GM23338 (cell line): ENCODE data around the gene C2CD4A. TPM values are rescaled to one million over a fixed set of nuclear protein-coding genes. Genes with fewer than 3 reads are reported as not detected.

Experiments used
- ATAC-seq: fragments of 200-7000 bp; cut with Tn5 transposase; 3 replicates; pipeline ENCODE4 v1.9.1; 2020
- DNase-seq: peaks from one replicate; pipeline ENCODE4 v3.0.0-alpha.2; 2015; ENCODE audit warnings: low spot score
- H2AFZ ChIP-seq: fragments of 200-600 bp; sonication (generic); 2 replicates; pipeline ENCODE4 v1.8.0; 2016; ENCODE audit warnings: antibody characterized with exemption, mild to moderate bottlenecking, moderate library complexity
- H3F3A ChIP-seq: fragments of 200-600 bp; sonication (generic); replicated peaks from 2 replicates; pipeline ENCODE4 v1.8.0; 2017; ENCODE audit warnings: antibody characterized with exemption, mixed run types, low read depth
- H3K27ac ChIP-seq: fragments of 200-600 bp; sonication (generic); 2 replicates; pipeline ENCODE4 v1.6.1; 2016; ENCODE audit warnings: low read depth
- H3K27me3 ChIP-seq: fragments of 200-600 bp; sonication (generic); 2 replicates; pipeline ENCODE4 v1.8.0; 2016; ENCODE audit warnings: mild to moderate bottlenecking, mixed run types, moderate library complexity; ENCODE audit not compliant: insufficient read depth
- H3K36me3 ChIP-seq: fragments of 200-600 bp; sonication (generic); 2 replicates; pipeline ENCODE4 v1.8.0; 2016; ENCODE audit warnings: mild to moderate bottlenecking; ENCODE audit not compliant: insufficient read depth
- H3K4me1 ChIP-seq: fragments of 200-600 bp; sonication (generic); 2 replicates; pipeline ENCODE4 v1.8.0; 2016; ENCODE audit warnings: mild to moderate bottlenecking, moderate library complexity; ENCODE audit not compliant: insufficient read depth
- H3K4me2 ChIP-seq: fragments of 200-600 bp; sonication (generic); 2 replicates; pipeline ENCODE4 v1.7.1; 2017; ENCODE audit warnings: mixed run types
- H3K4me3 ChIP-seq: fragments of 200-600 bp; sonication (generic); 2 replicates; pipeline ENCODE4 v1.6.1; 2016; ENCODE audit warnings: mixed run types
- H3K79me2 ChIP-seq: fragments of 200-600 bp; sonication (generic); replicated peaks from 2 replicates; pipeline ENCODE4 v1.8.0; 2017; ENCODE audit warnings: mild to moderate bottlenecking; ENCODE audit not compliant: insufficient read depth
- H3K9me2 ChIP-seq: fragments of 200-600 bp; sonication (generic); 2 replicates; pipeline ENCODE4 v1.8.0; 2017; ENCODE audit not compliant: insufficient read depth
- H4K20me1 ChIP-seq: fragments of 200-600 bp; sonication (generic); replicated peaks from 2 replicates; pipeline ENCODE4 v1.8.0; 2017; ENCODE audit warnings: mild to moderate bottlenecking; ENCODE audit not compliant: insufficient read depth
- H3K27ac Mint-ChIP-seq: 2 replicates; pipeline ENCODE4 v1.8.0; 2020; ENCODE audit warnings: inconsistent platforms, mild to moderate bottlenecking, moderate library complexity, mixed read lengths
- H3K27me3 Mint-ChIP-seq: 3 replicates; pipeline ENCODE4 v1.8.0; 2022; ENCODE audit warnings: low read depth, mild to moderate bottlenecking, moderate library complexity, mixed read lengths, inconsistent platforms; ENCODE audit not compliant: insufficient read depth, poor library complexity
- H3K36me3 Mint-ChIP-seq: 3 replicates; pipeline ENCODE4 v1.8.0; 2021; ENCODE audit warnings: low read depth, mild to moderate bottlenecking, inconsistent platforms, moderate library complexity, mixed read lengths
- H3K4me1 Mint-ChIP-seq: 3 replicates; pipeline ENCODE4 v1.8.0; 2020; ENCODE audit warnings: mild to moderate bottlenecking, inconsistent platforms, mixed read lengths
- H3K4me3 Mint-ChIP-seq: 3 replicates; pipeline ENCODE4 v1.8.0; 2021; ENCODE audit warnings: moderate library complexity, mild to moderate bottlenecking, inconsistent platforms, mixed read lengths
- H3K9me3 Mint-ChIP-seq: 3 replicates; pipeline ENCODE4 v1.8.0; 2020; ENCODE audit warnings: moderate library complexity, mild to moderate bottlenecking, inconsistent platforms, mixed read lengths
- CREB1 ChIP-seq: fragments of 250-450 bp; sonication (Bioruptor Pico); IDR thresholded peaks from 2 replicates; pipeline ENCODE4 v1.5.0; 2020; ENCODE audit warnings: low read depth, mild to moderate bottlenecking, moderate library complexity
- CTCF ChIP-seq, 2 experiments: fragments of 200-600 bp in 1 of 2; sonication (generic) in 1 of 2; conservative IDR thresholded peaks; 2 replicates each; pipeline versions ENCODE4 v1.5.1 to v1.6.1; 2016 to 2017; ENCODE audit warnings: antibody characterized with exemption in 2 of 2, low read depth in 2 of 2, mild to moderate bottlenecking in 2 of 2, moderate library complexity in 1 of 2
- ETS1 ChIP-seq: IDR thresholded peaks from 2 replicates; pipeline ENCODE4 v1.6.1; 2016; ENCODE audit warnings: antibody characterized with exemption
- EZH2 ChIP-seq: fragments of 200-600 bp; sonication (generic); IDR thresholded peaks from one replicate; pipeline ENCODE4 v1.8.0; 2017; ENCODE audit warnings: antibody characterized with exemption, mild to moderate bottlenecking, low read depth; ENCODE audit not compliant: unreplicated experiment
- EZH2phosphoT487 ChIP-seq: fragments of 200-600 bp; sonication (generic); IDR thresholded peaks from one replicate; pipeline ENCODE4 v1.8.1; 2018; ENCODE audit warnings: antibody characterized with exemption; ENCODE audit not compliant: unreplicated experiment
- JUNB ChIP-seq: IDR thresholded peaks from one replicate; pipeline ENCODE4 v1.6.1; 2016; ENCODE audit warnings: antibody characterized with exemption; ENCODE audit not compliant: unreplicated experiment
- NANOG ChIP-seq: IDR thresholded peaks from 2 replicates; pipeline ENCODE4 v1.6.1; 2016; ENCODE audit warnings: antibody characterized with exemption, borderline replicate concordance
- POLR2AphosphoS5 ChIP-seq: IDR thresholded peaks from 2 replicates; pipeline ENCODE4 v1.6.1; 2016; ENCODE audit warnings: antibody characterized with exemption, low read depth
- REST ChIP-seq: IDR thresholded peaks from one replicate; pipeline ENCODE4 v1.6.1; 2018; ENCODE audit warnings: antibody characterized with exemption; ENCODE audit not compliant: unreplicated experiment
- STAT1 ChIP-seq: IDR thresholded peaks from one replicate; pipeline ENCODE4 v1.6.1; 2016; ENCODE audit warnings: antibody characterized with exemption; ENCODE audit not compliant: unreplicated experiment
- ZNF114 ChIP-seq: fragments of 250-450 bp; sonication (Bioruptor Pico); IDR thresholded peaks from 2 replicates; pipeline ENCODE4 v1.5.0; 2020; ENCODE audit warnings: mild to moderate bottlenecking, moderate library complexity
- ZNF331 ChIP-seq: fragments of 250-450 bp; sonication (Bioruptor Pico); IDR thresholded peaks from 2 replicates; pipeline ENCODE4 v1.5.0; 2020; ENCODE audit warnings: low read depth, mild to moderate bottlenecking, moderate library complexity
- ZNF462 ChIP-seq: fragments of 250-450 bp; sonication (Bioruptor Pico); IDR thresholded peaks from 2 replicates; pipeline ENCODE4 v1.5.0; 2020; ENCODE audit warnings: mild to moderate bottlenecking, moderate library complexity
- polyA plus RNA-seq: library from polyadenylated mRNA; unstranded; fragments of >200 nt; fragmentation: Nextera tagmentation; extraction: Ambion mirVana; gene quantifications from 2 replicates; pipeline ENCODE4 v1.2.1, GENCODE V29; 2016
- total RNA-seq: library from RNA; depleted of rRNA; stranded (reverse); fragments of >200 nt; shearing (Covaris generic); gene quantifications from 2 replicates; pipeline ENCODE4 v1.2.3, GENCODE V29; 2014

Gene C2CD4A
- total and polyA plus RNA-seq, 2 experiments from 2014 or later = 0.07 TPM; not detected in 1

GRCh38 chr15:62105266-62105665 lies 38.5 kb downstream of the C2CD4A start (continued):
- TF ChIP-seq ZNF462 (CRISPR knock-in tag) (no peak), EZH2phosphoT487 (no peak), ZNF331 (no peak), CREB1 (CRISPR knock-in tag) (no peak), JUNB (no peak)

GRCh38 chr15:62106096-62106495 lies 39.3 kb downstream of the C2CD4A start:
- Histone ChIP-seq H3K27me3 (no peaks in the 10 kb centered on the region), H3K4me1 (no peaks in the 10 kb centered on the region), H3K9me2 (no peaks in the 10 kb centered on the region), H4K20me1 (no peaks in the 10 kb centered on the region), H3K4me2 (no peak overlapping the region), H3F3A (no peaks in the 10 kb centered on the region), H3K27ac (no peak overlapping the region), H3K79me2 (no peaks in the 10 kb centered on the region), H3K4me3 (no peak overlapping the region), H3K36me3 (no peaks in the 10 kb centered on the region), H2AFZ (no peak overlapping the region)
- ATAC-seq = no peak
- H3K4me1 Mint-ChIP-seq = no peaks in the 10 kb centered on the region
- H3K36me3 Mint-ChIP-seq = no peaks in the 10 kb centered on the region
- H3K4me3 Mint-ChIP-seq = no peak overlapping the region
- no peak for DNase-seq
- H3K9me3 Mint-ChIP-seq = no peaks in the 10 kb centered on the region
- H3K27me3 Mint-ChIP-seq = peaks cover 1% of the 10 kb centered on the region
- no peak overlapping the region for H3K27ac Mint-ChIP-seq
- TF ChIP-seq POLR2AphosphoS5 (no peak), STAT1 (no peak), REST (no peak), NANOG (no peak), JUNB (no peak), ETS1 (no peak), CREB1 (CRISPR knock-in tag) (no peak), EZH2 (no peak), EZH2phosphoT487 (no peak), CTCF (conservative IDR thresholded peaks at IDR 0.05; ENCODE audit: low read depth in 2 of 2) (no peak), ZNF114 (no peak)
